ENCODE data around the gene CASP8AP2. TPM values are rescaled to one million over a fixed set of nuclear protein-coding genes. Genes with fewer than 3 reads are reported as not detected.
A peak's percentile ranks its signal among the peaks of the same experiment; 100 is the strongest.

CASP8AP2 gene
- total and polyA plus RNA-seq, 9 of the 15 experiments (the other 6 are each of a cell fraction or from before 2014, with no cell fraction given): 10.6 to 30.0 (median 19.1) TPM

DNA sequence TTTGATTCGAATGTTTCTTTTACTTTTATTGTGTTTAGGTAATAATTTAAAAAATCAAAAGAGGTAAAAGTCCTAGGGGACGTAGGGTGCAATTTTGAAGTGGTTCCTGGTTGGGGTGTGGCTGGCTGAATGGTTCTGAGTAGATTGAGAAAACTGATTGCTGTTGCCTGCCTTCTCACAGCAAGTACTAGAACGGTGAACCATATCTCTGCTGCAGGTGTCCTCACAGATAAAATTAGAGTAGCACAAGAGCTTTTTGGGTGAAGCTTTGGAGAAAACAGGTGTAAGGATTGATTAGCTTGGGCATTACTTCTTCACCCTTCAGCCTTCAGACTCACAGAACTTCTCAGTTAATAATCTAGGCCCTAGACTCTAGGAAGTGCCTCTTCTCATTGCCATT, 44.8 kb downstream of the CASP8AP2 start (continued):
- TF ChIP-seq, protein P1, sequence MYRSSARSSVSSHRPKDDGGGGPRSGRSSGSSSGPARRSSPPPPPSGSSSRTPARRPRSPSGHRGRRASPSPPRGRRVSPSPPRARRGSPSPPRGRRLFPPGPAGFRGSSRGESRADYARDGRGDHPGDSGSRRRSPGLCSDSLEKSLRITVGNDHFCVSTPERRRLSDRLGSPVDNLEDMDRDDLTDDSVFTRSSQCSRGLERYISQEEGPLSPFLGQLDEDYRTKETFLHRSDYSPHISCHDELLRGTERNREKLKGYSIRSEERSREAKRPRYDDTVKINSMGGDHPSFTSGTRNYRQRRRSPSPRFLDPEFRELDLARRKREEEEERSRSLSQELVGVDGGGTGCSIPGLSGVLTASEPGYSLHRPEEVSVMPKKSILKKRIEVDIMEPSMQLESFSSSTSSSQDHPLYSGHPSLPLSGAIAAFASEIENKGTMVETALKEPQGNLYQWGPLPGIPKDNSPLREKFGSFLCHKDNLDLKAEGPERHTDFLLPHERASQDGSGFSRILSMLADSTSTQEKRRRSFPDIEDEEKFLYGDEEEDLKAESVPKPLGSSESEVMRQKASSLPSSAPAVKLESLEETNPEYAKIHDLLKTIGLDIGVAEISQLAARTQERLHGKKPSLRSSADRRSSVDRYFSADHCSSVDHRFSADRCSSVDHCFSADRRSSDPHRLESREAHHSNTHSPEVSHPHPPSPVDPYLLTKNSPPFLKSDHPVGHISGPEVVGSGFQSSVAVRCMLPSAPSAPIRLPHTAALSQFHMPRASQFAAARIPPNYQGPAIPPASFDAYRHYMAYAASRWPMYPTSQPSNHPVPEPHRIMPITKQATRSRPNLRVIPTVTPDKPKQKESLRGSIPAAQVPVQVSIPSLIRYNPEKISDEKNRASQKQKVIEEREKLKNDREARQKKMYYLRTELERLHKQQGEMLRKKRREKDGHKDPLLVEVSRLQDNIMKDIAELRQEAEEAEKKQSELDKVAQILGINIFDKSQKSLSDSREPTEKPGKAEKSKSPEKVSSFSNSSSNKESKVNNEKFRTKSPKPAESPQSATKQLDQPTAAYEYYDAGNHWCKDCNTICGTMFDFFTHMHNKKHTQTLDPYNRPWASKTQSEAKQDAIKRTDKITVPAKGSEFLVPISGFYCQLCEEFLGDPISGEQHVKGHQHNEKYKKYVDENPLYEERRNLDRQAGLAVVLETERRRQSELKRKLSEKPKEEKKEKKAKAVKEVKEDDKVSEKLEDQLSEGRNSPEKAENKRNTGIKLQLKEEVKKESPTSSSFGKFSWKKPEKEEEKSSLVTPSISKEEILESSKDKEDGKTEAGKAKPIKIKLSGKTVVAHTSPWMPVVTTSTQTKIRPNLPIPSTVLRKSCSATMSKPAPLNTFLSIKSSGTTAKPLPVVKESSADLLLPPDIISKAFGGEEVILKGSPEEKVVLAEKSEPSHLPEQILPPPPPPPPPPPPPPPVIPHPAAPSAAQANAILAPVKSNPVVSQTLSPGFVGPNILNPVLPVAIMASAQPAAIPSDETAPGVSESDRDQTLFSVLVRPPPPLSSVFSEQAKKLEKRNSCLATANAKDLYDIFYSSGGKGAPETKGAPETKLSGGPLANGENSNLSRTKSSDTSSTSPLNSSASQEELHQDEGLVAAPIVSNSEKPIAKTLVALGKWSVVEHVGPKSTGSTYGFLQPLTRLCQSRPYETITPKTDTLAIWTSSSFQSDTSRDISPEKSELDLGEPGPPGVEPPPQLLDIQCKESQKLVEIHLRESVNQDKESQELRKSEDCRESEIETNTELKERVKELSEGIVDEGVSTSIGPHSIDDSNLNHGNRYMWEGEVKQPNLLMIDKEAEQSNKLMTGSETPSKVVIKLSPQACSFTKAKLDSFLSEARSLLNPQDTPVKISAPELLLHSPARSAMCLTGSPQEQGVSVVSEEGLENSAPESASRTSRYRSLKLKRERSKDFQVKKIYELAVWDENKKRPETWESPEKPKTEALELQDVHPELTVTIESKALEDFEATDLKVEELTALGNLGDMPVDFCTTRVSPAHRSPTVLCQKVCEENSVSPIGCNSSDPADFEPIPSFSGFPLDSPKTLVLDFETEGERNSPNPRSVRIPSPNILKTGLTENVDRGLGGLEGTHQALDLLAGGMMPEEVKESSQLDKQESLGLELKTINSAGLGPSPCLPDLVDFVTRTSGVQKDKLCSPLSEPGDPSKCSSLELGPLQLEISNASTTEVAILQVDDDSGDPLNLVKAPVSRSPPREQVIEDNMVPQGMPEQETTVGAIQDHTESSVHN (IDR thresholded peaks at IDR 0.05; ENCODE audit: borderline replicate concordance in 1 of 2, low read depth in 1 of 2): no peak
- no peak for TF ChIP-seq SMAD4 (CRISPR knock-in tag; conservative IDR thresholded peaks at IDR 0.05)
- no peak for TF ChIP-seq PCBP1 (IDR thresholded peaks at IDR 0.05; ENCODE audit: low read depth, low read length, poor library complexity, severe bottlenecking)
- no peak for TF ChIP-seq TEAD1 (CRISPR knock-in tag; IDR thresholded peaks at IDR 0.05)
- TF ChIP-seq, protein P2, sequence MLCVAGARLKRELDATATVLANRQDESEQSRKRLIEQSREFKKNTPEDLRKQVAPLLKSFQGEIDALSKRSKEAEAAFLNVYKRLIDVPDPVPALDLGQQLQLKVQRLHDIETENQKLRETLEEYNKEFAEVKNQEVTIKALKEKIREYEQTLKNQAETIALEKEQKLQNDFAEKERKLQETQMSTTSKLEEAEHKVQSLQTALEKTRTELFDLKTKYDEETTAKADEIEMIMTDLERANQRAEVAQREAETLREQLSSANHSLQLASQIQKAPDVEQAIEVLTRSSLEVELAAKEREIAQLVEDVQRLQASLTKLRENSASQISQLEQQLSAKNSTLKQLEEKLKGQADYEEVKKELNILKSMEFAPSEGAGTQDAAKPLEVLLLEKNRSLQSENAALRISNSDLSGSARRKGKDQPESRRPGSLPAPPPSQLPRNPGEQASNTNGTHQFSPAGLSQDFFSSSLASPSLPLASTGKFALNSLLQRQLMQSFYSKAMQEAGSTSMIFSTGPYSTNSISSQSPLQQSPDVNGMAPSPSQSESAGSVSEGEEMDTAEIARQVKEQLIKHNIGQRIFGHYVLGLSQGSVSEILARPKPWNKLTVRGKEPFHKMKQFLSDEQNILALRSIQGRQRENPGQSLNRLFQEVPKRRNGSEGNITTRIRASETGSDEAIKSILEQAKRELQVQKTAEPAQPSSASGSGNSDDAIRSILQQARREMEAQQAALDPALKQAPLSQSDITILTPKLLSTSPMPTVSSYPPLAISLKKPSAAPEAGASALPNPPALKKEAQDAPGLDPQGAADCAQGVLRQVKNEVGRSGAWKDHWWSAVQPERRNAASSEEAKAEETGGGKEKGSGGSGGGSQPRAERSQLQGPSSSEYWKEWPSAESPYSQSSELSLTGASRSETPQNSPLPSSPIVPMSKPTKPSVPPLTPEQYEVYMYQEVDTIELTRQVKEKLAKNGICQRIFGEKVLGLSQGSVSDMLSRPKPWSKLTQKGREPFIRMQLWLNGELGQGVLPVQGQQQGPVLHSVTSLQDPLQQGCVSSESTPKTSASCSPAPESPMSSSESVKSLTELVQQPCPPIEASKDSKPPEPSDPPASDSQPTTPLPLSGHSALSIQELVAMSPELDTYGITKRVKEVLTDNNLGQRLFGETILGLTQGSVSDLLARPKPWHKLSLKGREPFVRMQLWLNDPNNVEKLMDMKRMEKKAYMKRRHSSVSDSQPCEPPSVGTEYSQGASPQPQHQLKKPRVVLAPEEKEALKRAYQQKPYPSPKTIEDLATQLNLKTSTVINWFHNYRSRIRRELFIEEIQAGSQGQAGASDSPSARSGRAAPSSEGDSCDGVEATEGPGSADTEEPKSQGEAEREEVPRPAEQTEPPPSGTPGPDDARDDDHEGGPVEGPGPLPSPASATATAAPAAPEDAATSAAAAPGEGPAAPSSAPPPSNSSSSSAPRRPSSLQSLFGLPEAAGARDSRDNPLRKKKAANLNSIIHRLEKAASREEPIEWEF (CRISPR knock-in tag; IDR thresholded peaks at IDR 0.05): no peak
- TF ChIP-seq TAF9B (IDR thresholded peaks at IDR 0.05; ENCODE audit: partially characterized antibody): no peak
- TF ChIP-seq, protein P3, sequence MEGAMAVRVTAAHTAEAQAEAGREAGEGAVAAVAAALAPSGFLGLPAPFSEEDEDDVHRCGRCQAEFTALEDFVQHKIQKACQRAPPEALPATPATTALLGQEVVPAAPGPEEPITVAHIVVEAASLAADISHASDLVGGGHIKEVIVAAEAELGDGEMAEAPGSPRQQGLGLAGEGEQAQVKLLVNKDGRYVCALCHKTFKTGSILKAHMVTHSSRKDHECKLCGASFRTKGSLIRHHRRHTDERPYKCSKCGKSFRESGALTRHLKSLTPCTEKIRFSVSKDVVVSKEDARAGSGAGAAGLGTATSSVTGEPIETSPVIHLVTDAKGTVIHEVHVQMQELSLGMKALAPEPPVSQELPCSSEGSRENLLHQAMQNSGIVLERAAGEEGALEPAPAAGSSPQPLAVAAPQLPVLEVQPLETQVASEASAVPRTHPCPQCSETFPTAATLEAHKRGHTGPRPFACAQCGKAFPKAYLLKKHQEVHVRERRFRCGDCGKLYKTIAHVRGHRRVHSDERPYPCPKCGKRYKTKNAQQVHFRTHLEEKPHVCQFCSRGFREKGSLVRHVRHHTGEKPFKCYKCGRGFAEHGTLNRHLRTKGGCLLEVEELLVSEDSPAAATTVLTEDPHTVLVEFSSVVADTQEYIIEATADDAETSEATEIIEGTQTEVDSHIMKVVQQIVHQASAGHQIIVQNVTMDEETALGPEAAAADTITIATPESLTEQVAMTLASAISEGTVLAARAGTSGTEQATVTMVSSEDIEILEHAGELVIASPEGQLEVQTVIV (CRISPR knock-in tag; IDR thresholded peaks at IDR 0.05; ENCODE audit: borderline replicate concordance): no peak
- no peak for TF ChIP-seq HDAC2 (IDR thresholded peaks at IDR 0.05)
- TF ChIP-seq NFIC (IDR thresholded peaks at IDR 0.05): peak; percentile 35; the same call in 1 of the 2 replicates
- TF ChIP-seq MCM2 (IDR thresholded peaks at IDR 0.05; ENCODE audit: low read depth): no peak
- no peak for TF ChIP-seq TCFL5 (CRISPR knock-in tag; conservative IDR thresholded peaks at IDR 0.05)
- TF ChIP-seq EWSR1 (IDR thresholded peaks at IDR 0.05; ENCODE audit: borderline replicate concordance, low read depth, partially characterized antibody): no peak

All from K562 (cell line).